Measurements from ENCODE around the gene ANGPTL8. TPM values are rescaled to one million over a fixed set of nuclear protein-coding genes. Genes with fewer than 3 reads are reported as not detected.

ANGPTL8 gene
- total and polyA plus RNA-seq, 2 experiments from 2014 or later, result 0.71 TPM; not detected in 1

DNA sequence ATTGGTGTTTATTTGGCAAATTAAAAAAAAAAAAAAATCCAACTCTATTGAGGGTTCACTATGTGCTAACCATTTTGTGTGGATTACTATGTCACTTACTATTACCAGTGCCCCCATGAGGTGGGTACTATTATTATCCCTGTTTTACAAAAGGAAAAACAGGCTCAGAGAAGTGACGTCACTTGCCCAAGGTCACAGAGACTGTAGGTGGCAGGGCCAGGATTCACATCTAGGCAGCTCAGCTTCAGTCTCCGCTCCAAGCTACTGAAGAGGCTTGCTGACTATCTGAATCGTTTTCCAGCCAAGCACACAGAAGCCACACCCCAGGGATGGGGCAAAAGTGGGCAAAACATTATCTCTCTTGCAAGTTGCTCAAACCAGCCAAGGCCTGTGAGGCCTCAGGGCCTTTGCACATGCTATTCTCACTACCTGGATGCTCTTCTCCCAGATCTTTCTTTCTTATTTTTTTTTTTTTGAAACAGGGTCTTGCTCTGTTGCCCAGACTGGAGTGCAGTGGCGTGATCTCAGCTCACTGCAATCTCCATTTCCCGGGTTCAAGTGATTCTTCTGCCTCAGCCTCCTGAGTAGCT lies 4.8 kb upstream of the ANGPTL8 start:
- Histone ChIP-seq H3K4me1 (ENCODE audit: low read depth) (no peaks in the 10 kb centered on the region), H3K27me3 (no peaks in the 10 kb centered on the region), H3K36me3 (no peaks in the 10 kb centered on the region), H3K27ac (no peak overlapping the region), H3K9me3 (ENCODE audit: low read depth) (no peaks in the 10 kb centered on the region), H3K4me3 (no peak overlapping the region)
- no peak for DNase-seq (ENCODE audit: low read depth in 1 of 2, low spot score in 1 of 2)
- TF ChIP-seq, protein P1, sequence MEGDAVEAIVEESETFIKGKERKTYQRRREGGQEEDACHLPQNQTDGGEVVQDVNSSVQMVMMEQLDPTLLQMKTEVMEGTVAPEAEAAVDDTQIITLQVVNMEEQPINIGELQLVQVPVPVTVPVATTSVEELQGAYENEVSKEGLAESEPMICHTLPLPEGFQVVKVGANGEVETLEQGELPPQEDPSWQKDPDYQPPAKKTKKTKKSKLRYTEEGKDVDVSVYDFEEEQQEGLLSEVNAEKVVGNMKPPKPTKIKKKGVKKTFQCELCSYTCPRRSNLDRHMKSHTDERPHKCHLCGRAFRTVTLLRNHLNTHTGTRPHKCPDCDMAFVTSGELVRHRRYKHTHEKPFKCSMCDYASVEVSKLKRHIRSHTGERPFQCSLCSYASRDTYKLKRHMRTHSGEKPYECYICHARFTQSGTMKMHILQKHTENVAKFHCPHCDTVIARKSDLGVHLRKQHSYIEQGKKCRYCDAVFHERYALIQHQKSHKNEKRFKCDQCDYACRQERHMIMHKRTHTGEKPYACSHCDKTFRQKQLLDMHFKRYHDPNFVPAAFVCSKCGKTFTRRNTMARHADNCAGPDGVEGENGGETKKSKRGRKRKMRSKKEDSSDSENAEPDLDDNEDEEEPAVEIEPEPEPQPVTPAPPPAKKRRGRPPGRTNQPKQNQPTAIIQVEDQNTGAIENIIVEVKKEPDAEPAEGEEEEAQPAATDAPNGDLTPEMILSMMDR (IDR thresholded peaks at IDR 0.05; ENCODE audit: low read depth, low read length), result no peak

DNA sequence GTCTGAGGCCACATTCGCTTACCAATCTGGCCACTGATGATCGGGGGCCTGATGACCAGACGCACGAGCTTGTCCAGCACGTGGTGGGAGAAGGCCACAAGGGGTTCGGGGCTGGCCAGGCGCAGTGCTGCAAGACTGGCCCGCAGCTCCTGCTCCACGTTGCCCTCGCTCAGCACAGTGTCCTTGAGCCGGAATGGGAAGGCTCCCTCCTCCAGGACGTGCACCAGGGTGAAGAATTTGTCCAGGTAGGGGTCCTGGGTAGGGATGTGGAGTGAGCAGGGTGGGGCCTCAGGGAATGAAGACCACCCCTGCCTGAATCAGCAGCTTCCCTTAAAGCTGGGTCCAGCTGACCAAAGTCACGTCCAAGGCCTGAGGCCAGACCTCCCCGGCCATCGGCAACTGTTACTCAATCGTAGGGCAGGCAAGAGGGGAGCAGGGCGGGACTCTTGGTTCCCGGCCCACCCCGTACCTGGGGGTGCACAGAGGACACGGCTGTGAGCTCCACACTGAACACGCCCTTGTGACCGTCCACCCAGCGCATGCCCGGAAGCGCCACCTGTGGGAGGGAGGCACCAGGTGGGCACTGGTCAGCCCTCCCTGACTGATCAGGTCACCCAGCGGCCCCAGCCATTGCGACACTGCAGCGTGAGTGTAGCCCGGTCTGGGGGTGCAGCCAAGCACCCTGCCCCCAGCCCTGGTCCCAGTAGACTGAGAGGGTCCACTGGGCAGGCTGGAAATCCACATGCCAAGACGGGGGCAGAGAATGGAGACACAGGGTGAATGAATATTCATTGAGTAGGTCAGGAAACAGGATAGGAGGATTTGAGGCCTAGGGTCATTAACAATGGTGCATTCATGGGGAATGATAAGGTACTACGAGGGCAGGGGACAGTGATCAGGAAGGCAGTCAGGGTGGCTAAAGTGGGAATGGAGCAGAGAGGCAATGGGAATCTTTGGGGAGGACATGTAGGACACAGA lies 2.8 kb upstream of the ANGPTL8 start:
- no peaks in the 10 kb centered on the region for H3K36me3 ChIP-seq
- H3K9me3 ChIP-seq (ENCODE audit: low read depth), result no peaks in the 10 kb centered on the region
- no peak for DNase-seq (ENCODE audit: low read depth in 1 of 2, low spot score in 1 of 2)
- H3K27me3 ChIP-seq, result no peaks in the 10 kb centered on the region
- no peak overlapping the region for H3K4me3 ChIP-seq
- H3K27ac ChIP-seq, result no peak overlapping the region
- TF ChIP-seq, protein P1 (IDR thresholded peaks at IDR 0.05; ENCODE audit: low read depth, low read length), result no peak
- no peaks in the 10 kb centered on the region for H3K4me1 ChIP-seq (ENCODE audit: low read depth)

DNA sequence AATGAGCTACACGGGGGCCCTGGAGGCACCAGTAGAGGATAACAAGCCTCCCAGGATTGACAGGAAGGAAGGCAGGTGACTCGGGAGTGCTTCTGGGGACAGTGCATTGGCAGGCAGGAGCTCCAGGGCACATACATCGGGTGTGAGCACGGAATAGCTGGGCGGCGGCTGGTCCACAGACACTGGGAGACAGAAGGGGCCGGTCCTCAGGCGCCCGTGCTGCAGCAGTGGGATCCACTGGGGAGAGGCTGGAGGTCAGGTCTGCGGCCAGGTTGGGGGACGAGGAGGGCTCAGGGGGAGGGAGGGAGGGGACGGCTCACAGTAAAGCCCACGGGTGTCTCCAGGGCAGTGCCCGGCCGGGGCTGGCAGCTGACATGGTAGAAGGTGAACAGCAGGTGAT lies 2.1 kb upstream of the ANGPTL8 start:
- Histone ChIP-seq H3K36me3 (no peaks in the 10 kb centered on the region), H3K27me3 (no peaks in the 10 kb centered on the region), H3K4me3 (no peak overlapping the region), H3K9me3 (ENCODE audit: low read depth) (no peaks in the 10 kb centered on the region), H3K27ac (no peak overlapping the region), H3K4me1 (ENCODE audit: low read depth) (no peaks in the 10 kb centered on the region)
- DNase-seq (ENCODE audit: low read depth in 1 of 2, low spot score in 1 of 2), result no peak
- TF ChIP-seq, protein P1 (IDR thresholded peaks at IDR 0.05; ENCODE audit: low read depth, low read length), result no peak

DNA sequence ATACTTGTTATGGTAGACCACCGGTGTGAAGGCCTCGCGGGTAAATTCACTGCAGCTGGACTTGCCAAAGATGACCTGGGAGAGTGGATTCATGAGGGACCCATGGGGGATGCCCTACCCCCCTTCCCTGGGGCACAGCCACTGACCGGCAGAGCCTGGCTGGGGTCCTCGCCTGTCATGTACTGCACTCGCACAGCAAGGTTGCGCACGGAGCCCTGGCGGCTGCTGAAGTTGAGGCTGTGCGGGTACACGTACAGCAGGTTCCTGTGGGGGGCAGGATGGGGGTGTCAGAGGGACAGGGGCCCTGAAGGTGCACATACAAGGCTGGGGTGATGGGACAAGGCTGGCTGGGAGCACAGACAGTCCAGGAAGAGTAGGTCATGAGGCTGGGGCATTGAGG lies 1.4 kb upstream of the ANGPTL8 start:
- DNase-seq (ENCODE audit: low read depth in 1 of 2, low spot score in 1 of 2), result no peak

DNA sequence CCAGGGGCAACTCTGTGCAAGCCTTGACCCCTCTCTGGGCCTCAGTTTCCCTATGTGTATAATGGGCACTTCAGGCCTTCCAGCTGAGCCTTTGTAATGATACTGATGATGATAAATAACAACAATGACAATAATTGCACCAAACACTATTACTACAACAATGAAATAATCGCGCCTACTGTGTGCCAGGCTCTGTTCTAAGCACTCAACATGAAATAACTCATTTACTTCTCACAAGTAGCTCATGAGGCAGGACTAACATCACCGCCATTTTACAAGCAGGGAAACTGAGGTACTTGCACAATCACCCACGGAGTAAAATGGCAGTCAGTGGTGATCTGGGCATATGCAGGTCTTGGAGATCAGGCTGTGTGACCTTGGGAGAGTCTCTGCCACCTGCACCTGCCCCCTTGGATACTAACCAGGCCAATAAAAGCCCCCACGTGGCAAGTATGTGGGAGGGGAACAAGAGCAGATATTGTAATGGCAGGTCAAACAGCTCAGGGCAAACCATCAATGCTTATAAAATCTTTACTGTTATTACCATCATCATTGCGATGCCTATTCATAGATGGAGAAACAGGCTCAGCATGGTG lies 540 bp upstream of the ANGPTL8 start:
- Histone ChIP-seq H3K27me3 (no peaks in the 10 kb centered on the region), H3K36me3 (no peaks in the 10 kb centered on the region), H3K4me3 (no peak overlapping the region), H3K9me3 (ENCODE audit: low read depth) (no peaks in the 10 kb centered on the region), H3K4me1 (ENCODE audit: low read depth) (no peaks in the 10 kb centered on the region), H3K27ac (no peak overlapping the region)
- no peak for DNase-seq (ENCODE audit: low read depth in 1 of 2, low spot score in 1 of 2)
- TF ChIP-seq, protein P1 (IDR thresholded peaks at IDR 0.05; ENCODE audit: low read depth, low read length), result no peak

More for the DNA sequence above, 1.4 kb upstream of the ANGPTL8 start:
- no peaks in the 10 kb centered on the region for H3K36me3 ChIP-seq
- no peaks in the 10 kb centered on the region for H3K9me3 ChIP-seq (ENCODE audit: low read depth)
- TF ChIP-seq, protein P1 (IDR thresholded peaks at IDR 0.05; ENCODE audit: low read depth, low read length), result no peak
- no peak overlapping the region for H3K4me3 ChIP-seq
- H3K27me3 ChIP-seq, result no peaks in the 10 kb centered on the region
- H3K4me1 ChIP-seq (ENCODE audit: low read depth), result no peaks in the 10 kb centered on the region
- H3K27ac ChIP-seq, result no peak overlapping the region
